K562 (cell line): ENCODE results near the gene ZNF106. TPM values are rescaled to one million over a fixed set of nuclear protein-coding genes. Genes with fewer than 3 reads are reported as not detected.
A peak's percentile ranks its signal among the peaks of the same experiment; 100 is the strongest.

Experiments
- ARNT ChIP-seq, 2 experiments: fragments of 450-650 bp; IDR thresholded peaks; 2 replicates each; pipeline ENCODE4 v1.6.1; 2016; ENCODE audit warnings: mild to moderate bottlenecking in 1 of 2
- BMI1 ChIP-seq: fragments of 150-350 bp; IDR thresholded peaks from 2 replicates; pipeline ENCODE4 v1.6.1; 2014; ENCODE audit warnings: low read length
- CBFA2T3 ChIP-seq: fragments of 450-650 bp; IDR thresholded peaks from 2 replicates; pipeline ENCODE4 v1.6.1; 2017
- CCNT2 ChIP-seq: IDR thresholded peaks from 2 replicates; pipeline ENCODE4 v1.6.1; 2011; ENCODE audit warnings: borderline replicate concordance, low read depth, mild to moderate bottlenecking, moderate library complexity, mixed read lengths, low read length; ENCODE audit not compliant: insufficient read length; ENCODE audit errors: extremely low read depth
- CHD4 ChIP-seq: fragments of 200-600 bp; sonication (generic); IDR thresholded peaks from 3 replicates; pipeline ENCODE4 v1.6.1; 2012; ENCODE audit warnings: low read depth, mild to moderate bottlenecking, mixed read lengths, low read length, inconsistent platforms; ENCODE audit not compliant: insufficient read depth, insufficient replicate concordance, poor library complexity, severe bottlenecking
- EGR1 ChIP-seq: fragments of 450-650 bp; conservative IDR thresholded peaks from 2 replicates; pipeline ENCODE4 v1.6.1; 2017; ENCODE audit warnings: mild to moderate bottlenecking
- ETV6 ChIP-seq, 3 experiments: fragments of 150-350 bp in 1 of 3; sonication (generic) in 1 of 3; formaldehyde crosslinking in 1 of 3; IDR thresholded peaks; 2 replicates each; pipeline versions ENCODE4 v1.6.1 to v1.8.0; 2014 to 2022; ENCODE audit warnings: borderline replicate concordance in 2 of 3, low read depth in 2 of 3, antibody characterized with exemption in 1 of 3, low read length in 1 of 3, mild to moderate bottlenecking in 1 of 3, missing genetic modification reagents in 1 of 3
- FUS ChIP-seq: fragments of 200-400 bp; formaldehyde crosslinking; optimal IDR thresholded peaks from 2 replicates; pipeline ENCODE3; 2017; ENCODE audit warnings: low read depth, low read length
- GABPB1 ChIP-seq: sonication (generic); formaldehyde crosslinking; IDR thresholded peaks from 2 replicates; pipeline ENCODE4 v1.8.0; 2022; ENCODE audit warnings: mild to moderate bottlenecking, missing genetic modification reagents
- GABPB2 ChIP-seq: fragments of 250-450 bp; sonication (Bioruptor Pico); conservative IDR thresholded peaks from 2 replicates; pipeline ENCODE4 v1.5.1; 2021; ENCODE audit warnings: mild to moderate bottlenecking
- GATA2 ChIP-seq: sonication (generic); formaldehyde crosslinking; IDR thresholded peaks from 2 replicates; pipeline ENCODE4 v1.4.0; 2020; ENCODE audit warnings: mild to moderate bottlenecking, missing genetic modification reagents
- HDAC1 ChIP-seq, 2 experiments: fragments of 450-650 bp; IDR thresholded peaks; 2 replicates each; pipeline ENCODE4 v1.6.1; 2016 to 2017; ENCODE audit warnings: inconsistent platforms in 1 of 2, mild to moderate bottlenecking in 1 of 2, moderate library complexity in 1 of 2
- HES1 ChIP-seq: fragments of 450-650 bp; IDR thresholded peaks from 2 replicates; pipeline ENCODE4 v1.6.1; 2016; ENCODE audit warnings: low read depth, mild to moderate bottlenecking, moderate library complexity
- HNRNPH1 ChIP-seq: fragments of 200-400 bp; formaldehyde crosslinking; optimal IDR thresholded peaks from 2 replicates; pipeline ENCODE3; 2017; ENCODE audit warnings: low read depth, mild to moderate bottlenecking, low read length, moderate library complexity
- MAZ ChIP-seq, 2 experiments: fragments of 450-650 bp in 1 of 2; sonication (generic) in 1 of 2; formaldehyde crosslinking; IDR thresholded peaks in 1 of 2; conservative IDR thresholded peaks in 1 of 2; 2 replicates each; pipeline versions ENCODE4 v1.4.0 to v1.5.0; 2020; ENCODE audit warnings: mild to moderate bottlenecking in 1 of 2, missing genetic modification reagents in 1 of 2
- MEF2A ChIP-seq: IDR thresholded peaks from 2 replicates; pipeline ENCODE4 v1.6.1; 2011; ENCODE audit warnings: low read depth, mild to moderate bottlenecking, low read length, moderate library complexity; ENCODE audit not compliant: control insufficient read depth
- NCOA2 ChIP-seq, 2 experiments: fragments of 450-650 bp; IDR thresholded peaks; 2 replicates each; pipeline ENCODE4 v1.6.1; 2018; ENCODE audit warnings: mild to moderate bottlenecking in 2 of 2, moderate library complexity in 1 of 2; ENCODE audit not compliant: partially characterized antibody in 2 of 2
- NFIC ChIP-seq: fragments of 450-650 bp; IDR thresholded peaks from 2 replicates; pipeline ENCODE4 v1.6.1; 2017; ENCODE audit warnings: mild to moderate bottlenecking, inconsistent platforms
- NR2C2 ChIP-seq, 2 experiments: fragments of 200-800 bp in 1 of 2; sonication (Bioruptor generic) in 1 of 2; sonication (generic) in 1 of 2; formaldehyde crosslinking in 1 of 2; IDR thresholded peaks; 2 replicates each; pipeline versions ENCODE4 v1.6.1 to v1.8.0; 2016 to 2022; ENCODE audit warnings: mild to moderate bottlenecking in 1 of 2, missing compliant biosample characterization in 1 of 2, missing genetic modification characterization in 1 of 2, missing genetic modification reagents in 1 of 2
- POLR2B ChIP-seq: fragments of 450-650 bp; IDR thresholded peaks from 2 replicates; pipeline ENCODE4 v1.6.1; 2018; ENCODE audit warnings: low read depth; ENCODE audit not compliant: partially characterized antibody
- SREBF2 ChIP-seq: sonication (generic); formaldehyde crosslinking; IDR thresholded peaks from 2 replicates; pipeline ENCODE4 v1.4.0; 2020; ENCODE audit warnings: mild to moderate bottlenecking, missing genetic modification reagents
- TARDBP ChIP-seq: fragments of 450-650 bp; IDR thresholded peaks from 2 replicates; pipeline ENCODE4 v1.6.1; 2016
- TBL1XR1 ChIP-seq, 2 experiments: IDR thresholded peaks; 2 replicates each; pipeline ENCODE4 v1.6.1; 2012; ENCODE audit warnings: improper control_type of control experiment in 2 of 2, low read length in 2 of 2, mild to moderate bottlenecking in 1 of 2
- TCF15 ChIP-seq: fragments of 250-450 bp; sonication (Bioruptor Pico); IDR thresholded peaks from 2 replicates; pipeline ENCODE4 v1.8.0; 2022; ENCODE audit warnings: moderate library complexity, mild to moderate bottlenecking, inconsistent platforms
- ZNF143 ChIP-seq: sonication (generic); formaldehyde crosslinking; IDR thresholded peaks from 2 replicates; pipeline ENCODE4 v1.9.0; 2022; ENCODE audit warnings: mild to moderate bottlenecking, missing genetic modification reagents
- ZNF24 ChIP-seq: fragments of 450-650 bp; IDR thresholded peaks from 2 replicates; pipeline ENCODE4 v1.6.1; 2016
- ZNF253 ChIP-seq: fragments of 250-450 bp; sonication (Bioruptor Pico); conservative IDR thresholded peaks from 2 replicates; pipeline ENCODE4 v1.6.1; 2021; ENCODE audit warnings: mild to moderate bottlenecking
- ZNF589 ChIP-seq: fragments of 200-800 bp; sonication (Bioruptor generic); IDR thresholded peaks from 2 replicates; pipeline ENCODE4 v1.6.1; 2016; ENCODE audit warnings: low read depth, missing genetic modification characterization, missing compliant biosample characterization
- ZNF785 ChIP-seq: fragments of 250-450 bp; sonication (Bioruptor Pico); IDR thresholded peaks from 2 replicates; pipeline ENCODE4 v1.4.0; 2020; ENCODE audit warnings: mild to moderate bottlenecking
- polyA plus RNA-seq, 8 experiments: library from polyadenylated mRNA; depleted of rRNA in 4 of 8; stranded (reverse) in 5 of 8; unstranded in 3 of 8; fragments of >200 nt; fragmentation: Nextera tagmentation in 2 of 8; fragmentation: Illumina TruSeq in 1 of 8; extraction: Ambion mirVana in 2 of 8; extraction: Trizol in 1 of 8; gene quantifications; 2 replicates each; pipeline versions ENCODE4 v1.2.1 to v1.2.3, GENCODE V29; 2011 to 2014; ENCODE audit warnings: inconsistent platforms in 1 of 8, missing spikeins in 1 of 8
- total RNA-seq, 7 experiments: library from RNA; depleted of rRNA in 6 of 7; stranded (reverse); fragments of >200 nt in 6 of 7; fragmentation: Illumina TruSeq in 2 of 7; extraction: Trizol in 2 of 7; gene quantifications; 2 replicates each; pipeline versions ENCODE4 v1.2.1 to v1.2.3, GENCODE V29; 2011 to 2021; ENCODE audit warnings: low replicate concordance in 1 of 7

ZNF106 gene
- total and polyA plus RNA-seq, 9 of the 15 experiments (the other 6 are each of a cell fraction or from before 2014, with no cell fraction given) = 14.4 to 55.3 (median 33.7) TPM

- TF ChIP-seq ZNF253 (CRISPR knock-in tag) = no peak
- no peak for TF ChIP-seq NR2C2 (CRISPR knock-in tag; IDR thresholded peaks at IDR 0.05)
- 0 out of 2 replicates have a peak, but pooled peaks have one; percentile 3 for TF ChIP-seq NR2C2 (tag; IDR thresholded peaks at IDR 0.05)
- no peak for TF ChIP-seq FUS
- TF ChIP-seq ZNF785 (CRISPR knock-in tag) = no peak
- no peak for TF ChIP-seq GABPB2
- no peak for TF ChIP-seq TBL1XR1 (IDR thresholded peaks at IDR 0.05; ENCODE audit: low read length in 2 of 2)
- no peak for TF ChIP-seq MAZ (CRISPR knock-in tag; conservative IDR thresholded peaks at IDR 0.05 in 1 of 2, IDR thresholded peaks at IDR 0.05 in 1 of 2)
- TF ChIP-seq GATA2 (CRISPR knock-in tag) = 0 out of 2 replicates have a peak, but pooled peaks have one; percentile 47
- 0 out of 2 replicates have a peak, but pooled peaks have one; percentile 55 for TF ChIP-seq ZNF589
- TF ChIP-seq HDAC1 (IDR thresholded peaks at IDR 0.05) = peak in 1 of 2 experiments; percentile 61; a peak in 2 of 4 replicates
- TF ChIP-seq ETV6 (IDR thresholded peaks at IDR 0.05; ENCODE audit: borderline replicate concordance in 1 of 2, low read depth in 2 of 2, low read length in 1 of 2) = 0 out of 4 replicates have a peak, but pooled peaks of 1 of the 2 experiments have one; percentile 23
- no peak for TF ChIP-seq ETV6 (CRISPR knock-in tag; IDR thresholded peaks at IDR 0.05; ENCODE audit: borderline replicate concordance)
- TF ChIP-seq SREBF2 (CRISPR knock-in tag) = no peak
- peak; percentile 92 for TF ChIP-seq EGR1
- TF ChIP-seq ARNT (IDR thresholded peaks at IDR 0.05) = no peak
- TF ChIP-seq NCOA2 (IDR thresholded peaks at IDR 0.05; ENCODE audit: partially characterized antibody in 2 of 2) = no peak
- TF ChIP-seq HES1 = peak; percentile 29; the same call in 1 of the 2 replicates
- no peak for TF ChIP-seq POLR2B
- TF ChIP-seq TARDBP = no peak
- TF ChIP-seq ZNF24 = no peak
- TF ChIP-seq HNRNPH1 = no peak
- no peak for TF ChIP-seq CHD4
- no peak for TF ChIP-seq ZNF143 (CRISPR knock-in tag)
- TF ChIP-seq BMI1 = no peak
- TF ChIP-seq MEF2A = no peak
- peak; percentile 98 for TF ChIP-seq NFIC
- TF ChIP-seq CBFA2T3 = peak; percentile 85
- 0 out of 2 replicates have a peak, but pooled peaks have one; percentile 28 for TF ChIP-seq TCF15 (CRISPR knock-in tag)
- no peak for TF ChIP-seq GABPB1
- peak; percentile 27 for TF ChIP-seq CCNT2
These were observed 9.1 kb upstream of the ZNF106 start (continued) for GRCh38 chr15:42499858-42500609.
